Measurements from ENCODE around the gene CAMSAP3.

GRCh38 chr19:7645656-7646425 lies 50.2 kb downstream of the CAMSAP3 start:
- no peak for TF ChIP-seq CTCF (IDR thresholded peaks at IDR 0.05; ENCODE audit: low read length)
- TF ChIP-seq EZH2 (IDR thresholded peaks at IDR 0.05; ENCODE audit: borderline replicate concordance, low read length) = no peak
